Measurements from ENCODE around the gene GPR132.
"Not testable (repeated sequence)": the region's sequence is repeated elsewhere in the genome, so short reads cannot be mapped to it uniquely, and the experiment has no call there.

GPR132 gene

DNA sequence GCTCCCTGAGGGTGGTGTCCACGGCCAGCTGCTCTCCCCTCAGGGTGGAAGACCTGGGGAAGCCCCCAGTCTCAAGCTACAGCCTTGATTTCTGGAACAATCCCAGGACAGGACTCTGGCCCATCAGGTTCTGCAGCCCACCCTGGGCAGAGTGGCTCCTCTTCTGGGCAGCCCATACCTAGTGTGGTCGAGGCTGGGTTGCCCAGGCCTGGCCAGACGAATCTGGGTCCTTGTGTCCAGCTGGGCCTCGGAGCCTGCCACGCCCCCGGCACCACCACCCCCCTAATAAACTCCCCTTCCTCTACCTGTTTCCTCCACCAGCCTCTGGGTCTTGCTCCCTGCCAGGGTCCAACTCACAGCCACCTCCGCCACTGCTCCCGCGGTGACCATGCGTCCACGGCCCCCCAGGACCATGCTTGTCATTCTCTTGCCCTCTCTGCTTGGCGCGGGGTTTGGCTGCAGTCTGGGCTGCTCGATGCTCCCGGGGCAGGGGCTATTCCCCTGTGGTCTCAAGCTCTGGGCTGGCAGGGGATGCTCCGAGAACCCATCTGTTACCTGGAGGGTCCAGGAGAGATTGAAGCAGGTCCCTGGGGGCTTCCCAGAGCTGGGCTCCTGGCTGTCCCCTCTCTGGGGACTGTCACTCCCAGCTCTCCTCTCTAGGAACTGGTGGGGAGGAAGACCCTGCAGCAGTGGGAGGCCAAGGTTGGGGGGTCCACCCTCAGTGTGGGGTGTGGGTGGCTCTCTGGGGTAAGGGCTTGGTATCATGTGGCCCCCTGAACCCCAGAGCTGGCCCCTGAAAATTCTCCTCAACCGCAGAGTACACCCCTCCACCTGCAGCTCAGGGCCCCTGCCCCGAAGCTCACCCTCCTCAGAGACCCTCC lies 8.7 kb upstream of the GPR132 start:
- peak; percentile 56 for DNase-seq

DNA sequence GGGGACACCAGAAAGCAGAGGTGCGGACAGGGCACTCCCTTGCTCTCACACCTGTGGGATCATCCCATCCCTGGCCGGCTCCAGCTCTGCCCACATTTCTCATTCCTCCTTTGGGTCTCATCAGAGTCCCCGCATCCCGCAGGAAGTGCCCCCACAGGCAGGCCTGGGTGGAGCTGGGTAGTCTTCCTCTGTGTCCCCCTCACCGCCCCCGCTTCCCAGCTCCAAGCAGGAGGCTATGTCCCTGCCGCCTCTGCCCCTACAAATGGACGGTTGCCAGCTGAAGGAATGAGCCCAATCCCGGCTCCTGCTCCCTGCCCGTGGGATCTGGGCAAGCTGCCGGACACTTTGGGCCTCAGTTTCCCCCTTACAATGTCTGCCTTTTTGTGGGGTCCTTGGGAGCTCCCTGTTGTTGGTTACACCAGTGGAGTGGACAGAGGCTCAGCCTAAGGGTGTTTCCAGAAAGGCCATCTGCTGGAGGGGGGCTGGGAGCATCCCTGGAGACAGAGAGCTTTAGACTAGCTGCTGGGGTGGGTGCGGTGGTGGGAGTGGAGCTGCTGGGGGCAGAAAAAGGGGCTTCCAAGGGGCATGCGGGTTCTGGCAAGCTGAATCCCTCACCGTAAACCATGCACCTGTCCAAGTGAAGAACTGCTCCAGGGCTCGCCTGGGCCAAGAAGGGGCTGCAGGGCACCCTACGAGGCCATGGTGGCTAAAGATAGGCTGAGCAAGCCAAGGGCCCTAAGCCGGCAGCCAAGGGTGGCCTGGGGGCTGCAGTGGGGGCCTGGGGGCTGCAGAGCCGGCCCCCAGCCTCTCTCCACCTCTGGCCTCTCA lies 7.9 kb upstream of the GPR132 start:
- no peak for DNase-seq

DNA sequence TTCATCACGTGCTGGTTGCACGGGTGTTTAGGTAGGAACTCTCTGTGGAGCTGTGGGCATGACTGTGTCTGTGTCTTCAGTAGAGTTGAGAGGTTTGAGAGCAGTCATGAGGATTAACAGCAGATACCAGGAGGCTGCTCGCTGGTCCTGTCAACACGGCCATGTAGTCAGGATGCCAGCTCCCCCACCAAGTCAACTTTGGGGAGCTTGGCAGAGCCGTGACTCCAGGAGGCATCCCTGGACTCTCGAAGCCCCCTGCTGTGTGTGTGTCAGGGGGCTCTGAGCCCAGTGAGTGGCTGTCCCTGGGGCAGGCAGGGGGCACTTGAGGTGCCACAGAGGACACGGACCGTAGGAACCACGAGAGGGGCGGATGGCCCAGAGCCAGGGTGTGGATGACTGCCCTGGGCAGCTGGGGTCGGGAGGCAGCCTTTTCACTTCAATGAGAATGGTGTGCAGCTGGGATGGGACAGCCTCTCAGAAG lies 7.2 kb upstream of the GPR132 start:
- no peak for DNase-seq

DNA sequence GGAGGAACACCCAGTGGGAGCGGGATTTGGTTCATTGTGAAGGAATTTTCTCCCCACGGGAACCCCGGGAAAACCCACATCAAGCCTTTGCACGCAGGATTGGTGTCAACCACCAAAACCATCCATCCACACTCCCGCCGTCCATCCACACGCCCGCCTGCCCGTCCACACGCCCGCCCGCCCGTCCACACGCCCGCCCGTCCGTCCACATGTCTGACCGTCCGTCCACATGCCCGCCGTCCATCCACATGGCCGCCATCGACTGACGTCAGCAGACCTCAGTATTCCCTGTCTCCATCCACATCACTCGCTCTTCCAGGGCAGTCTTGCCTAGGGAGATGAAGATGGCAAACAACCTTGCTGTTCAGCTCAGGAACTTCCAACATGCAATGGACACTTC lies 6.7 kb upstream of the GPR132 start:
- no peak for DNase-seq

- no peak for DNase-seq
Observed at GRCh38 chr14:105071326-105071725, 6.1 kb upstream of the GPR132 start.

GRCh38 chr14:105070760-105071137 lies 5.5 kb upstream of the GPR132 start:
- DNase-seq, result no peak

DNA sequence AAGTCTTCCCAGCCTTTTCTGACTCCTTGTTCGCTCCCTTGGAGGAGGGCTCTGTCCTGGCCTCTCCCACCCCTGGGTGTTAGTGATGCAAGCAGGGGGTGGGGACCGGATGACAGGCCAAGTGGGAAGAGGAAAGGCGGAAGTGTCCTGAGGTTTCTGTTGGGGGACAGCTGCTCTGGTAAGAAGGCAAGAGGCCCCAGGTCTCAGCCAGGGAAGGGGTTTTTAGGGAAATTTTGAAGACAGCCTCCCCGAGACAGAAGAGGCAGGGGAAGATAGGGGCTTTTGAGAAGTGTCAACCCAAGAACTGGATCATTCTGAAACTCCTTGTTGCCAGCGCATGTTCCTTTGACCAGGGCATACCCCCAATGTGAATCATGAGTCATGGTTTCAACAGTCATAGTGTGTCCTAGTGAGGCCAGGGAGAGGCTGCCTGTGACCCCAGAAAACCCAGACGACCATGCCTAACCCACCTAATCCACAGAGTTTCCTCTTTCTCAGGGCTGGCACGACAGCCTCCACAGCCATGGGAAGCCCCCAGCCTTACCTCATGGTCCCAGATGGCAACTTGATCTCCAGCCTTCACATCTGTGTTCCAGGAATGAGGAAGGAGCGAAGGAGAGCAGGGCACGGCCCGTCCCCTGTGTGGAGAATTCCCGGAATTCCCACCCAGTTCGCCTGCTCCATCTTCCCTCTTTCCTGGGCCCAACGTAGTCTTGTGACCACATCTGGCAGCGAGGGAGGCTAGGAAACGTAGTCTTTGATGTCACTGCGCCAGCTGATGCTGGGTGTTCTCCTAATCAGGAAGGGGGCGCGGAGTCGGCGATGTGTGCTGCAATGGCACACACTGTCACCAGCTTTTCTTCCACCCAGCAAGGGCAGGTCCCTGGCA lies 4.9 kb upstream of the GPR132 start:
- no peak for DNase-seq

DNA sequence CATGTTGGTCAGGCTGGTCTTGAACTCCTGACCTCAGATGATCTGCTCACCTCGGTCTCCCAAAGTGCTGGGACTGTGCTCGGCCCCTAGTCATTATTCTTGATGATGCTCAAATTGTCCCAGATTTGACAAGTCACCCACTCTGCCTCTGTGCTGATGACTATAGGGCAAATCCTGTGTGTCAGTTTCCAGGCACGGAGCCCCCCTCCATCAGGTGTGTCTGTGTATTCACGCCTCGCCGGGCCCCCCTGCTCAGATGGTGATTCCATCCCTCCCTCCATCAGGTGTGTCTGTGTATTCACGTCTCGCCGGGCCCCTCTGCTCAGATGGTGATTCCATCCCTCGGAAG lies 4.3 kb upstream of the GPR132 start:
- DNase-seq, result no peak

DNA sequence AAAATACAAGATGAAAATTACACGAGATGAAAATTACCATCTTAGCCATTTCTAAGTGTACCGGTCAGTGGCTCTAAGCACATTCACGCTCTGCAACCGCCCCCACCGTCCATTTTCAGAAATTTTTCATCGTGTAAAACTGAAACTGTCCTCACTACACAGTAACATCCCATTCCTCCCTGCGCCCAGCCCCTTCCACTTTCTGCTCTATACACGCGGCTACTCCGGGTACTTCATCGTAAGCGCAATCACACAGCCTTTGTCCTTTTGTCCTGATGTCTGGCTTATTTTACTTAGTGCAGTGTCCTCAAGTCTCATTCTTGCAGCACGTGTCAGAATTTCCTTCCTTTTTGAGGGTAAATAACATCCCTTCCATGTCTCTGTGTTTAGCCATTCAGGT lies 3.6 kb upstream of the GPR132 start:
- DNase-seq, result no peak

DNA sequence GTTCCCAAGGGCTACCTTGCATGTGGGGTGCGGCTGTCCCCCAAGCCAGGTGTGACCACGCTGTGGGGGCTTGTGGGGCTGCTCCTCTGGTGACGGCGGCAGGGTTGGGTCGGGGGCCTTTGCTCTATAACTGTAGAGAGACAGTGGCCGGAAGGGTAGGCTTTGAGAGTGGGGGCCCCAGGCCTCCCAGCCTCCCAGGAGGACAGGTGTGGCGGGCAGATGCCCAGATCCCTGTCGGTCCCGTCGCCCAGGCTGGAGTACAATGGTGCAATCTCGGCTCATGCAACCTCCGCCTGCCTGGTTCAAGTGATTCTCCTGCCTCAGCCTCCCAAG lies 2.7 kb upstream of the GPR132 start:
- DNase-seq, result no peak

GRCh38 chr14:105067140-105067968 lies 2.1 kb upstream of the GPR132 start:
- no peak for DNase-seq

- DNase-seq, result no peak
Observed at GRCh38 chr14:105066240-105067071, 1.2 kb upstream of the GPR132 start.

- no peak for DNase-seq
Observed at GRCh38 chr14:105064721-105065143, 498 bp downstream of the GPR132 start.

DNA sequence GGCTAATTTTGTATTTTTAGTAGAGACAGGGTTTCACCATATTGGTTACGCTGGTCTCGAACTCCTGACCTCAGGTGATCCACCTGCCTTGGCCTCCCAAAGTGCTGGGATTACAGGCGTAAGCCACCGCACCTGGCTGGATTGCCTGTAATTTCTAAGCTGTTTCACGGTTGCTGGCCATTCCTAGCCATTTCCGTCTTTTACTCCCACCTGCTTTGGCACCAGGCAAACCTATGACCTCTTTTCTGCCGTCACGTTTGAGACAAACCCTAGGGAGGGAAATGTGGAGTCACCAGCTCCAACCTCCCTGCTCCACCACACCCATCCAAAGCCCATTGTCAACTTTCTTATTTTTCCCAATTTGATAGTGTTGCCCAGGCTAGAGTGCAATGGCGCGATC lies 1.2 kb downstream of the GPR132 start:
- no peak for DNase-seq

GRCh38 chr14:105063506-105063905 lies 1.7 kb downstream of the GPR132 start:
- DNase-seq, result not testable (repeated sequence)

- DNase-seq, result no peak
Observed at GRCh38 chr14:105063056-105063455, 2.2 kb downstream of the GPR132 start.

DNA sequence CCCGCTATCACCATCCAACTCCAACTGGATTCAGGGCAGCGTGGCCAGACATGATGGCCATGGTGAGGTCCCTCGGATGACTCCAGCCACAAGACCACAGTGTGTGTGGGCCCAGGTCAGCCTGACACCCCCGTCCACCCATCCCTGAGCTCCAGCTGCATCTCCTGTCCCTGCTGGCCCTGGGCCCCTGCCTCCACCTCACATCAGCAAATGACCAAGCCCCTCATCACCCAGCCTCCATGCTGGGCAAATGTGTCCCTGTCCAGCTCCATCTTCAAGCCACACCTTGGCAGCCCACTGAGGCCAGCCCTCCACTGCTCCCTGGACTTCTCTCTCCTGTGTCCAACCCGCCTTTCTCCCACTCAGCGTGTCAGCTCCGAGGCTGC lies 3.2 kb downstream of the GPR132 start:
- DNase-seq, result no peak

- DNase-seq, result no peak
Observed at GRCh38 chr14:105061428-105062047, 3.7 kb downstream of the GPR132 start.

- no peak for DNase-seq
Observed at GRCh38 chr14:105060751-105061427, 4.3 kb downstream of the GPR132 start.

DNA sequence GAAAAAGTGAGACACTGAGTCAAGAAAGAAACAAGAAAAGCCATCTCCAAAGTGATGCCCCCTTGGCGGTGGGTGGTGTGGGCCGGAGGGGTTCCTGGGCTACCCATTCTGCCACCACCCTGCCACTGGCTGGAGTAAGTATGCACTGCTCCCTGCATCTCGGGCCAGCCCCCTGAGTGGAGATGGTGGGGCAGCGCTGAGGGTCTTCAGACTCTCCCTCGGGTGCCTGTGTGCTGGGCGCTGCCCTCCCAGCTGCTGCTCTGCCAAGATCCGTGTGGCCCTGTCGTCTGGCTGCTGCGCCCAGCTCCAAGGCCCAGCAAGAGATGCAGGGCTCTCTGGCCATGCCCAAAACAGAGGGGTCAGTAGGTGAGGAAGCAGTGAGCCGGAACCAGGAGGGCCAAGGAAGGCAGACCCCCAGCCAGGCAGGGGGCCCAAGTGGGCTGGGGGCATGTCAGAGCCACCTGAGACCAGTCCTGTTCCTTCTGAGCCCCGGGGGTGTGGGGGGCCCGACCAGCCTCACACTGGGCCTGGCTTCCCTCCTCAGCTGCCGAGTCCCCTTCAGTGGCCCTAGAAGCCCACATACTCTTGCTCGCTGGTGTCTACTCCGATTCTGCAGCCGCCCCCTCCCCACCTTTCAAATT lies 5.2 kb downstream of the GPR132 start:
- no peak for DNase-seq
